HG03469 (cell line): Measurements from ENCODE around the gene ARSK.
"Not testable (repeated sequence)": the region's sequence is repeated elsewhere in the genome, so short reads cannot be mapped to it uniquely, and the experiment has no call there.

Source experiments
- ATAC-seq: cut with Tn5 transposase; IDR thresholded peaks from one replicate; pipeline ENCODE4 v1.9.1; 2021; ENCODE audit warnings: mild to moderate bottlenecking, moderate library complexity, moderate number of reproducible peaks; ENCODE audit not compliant: unreplicated experiment

The ARSK gene

DNA sequence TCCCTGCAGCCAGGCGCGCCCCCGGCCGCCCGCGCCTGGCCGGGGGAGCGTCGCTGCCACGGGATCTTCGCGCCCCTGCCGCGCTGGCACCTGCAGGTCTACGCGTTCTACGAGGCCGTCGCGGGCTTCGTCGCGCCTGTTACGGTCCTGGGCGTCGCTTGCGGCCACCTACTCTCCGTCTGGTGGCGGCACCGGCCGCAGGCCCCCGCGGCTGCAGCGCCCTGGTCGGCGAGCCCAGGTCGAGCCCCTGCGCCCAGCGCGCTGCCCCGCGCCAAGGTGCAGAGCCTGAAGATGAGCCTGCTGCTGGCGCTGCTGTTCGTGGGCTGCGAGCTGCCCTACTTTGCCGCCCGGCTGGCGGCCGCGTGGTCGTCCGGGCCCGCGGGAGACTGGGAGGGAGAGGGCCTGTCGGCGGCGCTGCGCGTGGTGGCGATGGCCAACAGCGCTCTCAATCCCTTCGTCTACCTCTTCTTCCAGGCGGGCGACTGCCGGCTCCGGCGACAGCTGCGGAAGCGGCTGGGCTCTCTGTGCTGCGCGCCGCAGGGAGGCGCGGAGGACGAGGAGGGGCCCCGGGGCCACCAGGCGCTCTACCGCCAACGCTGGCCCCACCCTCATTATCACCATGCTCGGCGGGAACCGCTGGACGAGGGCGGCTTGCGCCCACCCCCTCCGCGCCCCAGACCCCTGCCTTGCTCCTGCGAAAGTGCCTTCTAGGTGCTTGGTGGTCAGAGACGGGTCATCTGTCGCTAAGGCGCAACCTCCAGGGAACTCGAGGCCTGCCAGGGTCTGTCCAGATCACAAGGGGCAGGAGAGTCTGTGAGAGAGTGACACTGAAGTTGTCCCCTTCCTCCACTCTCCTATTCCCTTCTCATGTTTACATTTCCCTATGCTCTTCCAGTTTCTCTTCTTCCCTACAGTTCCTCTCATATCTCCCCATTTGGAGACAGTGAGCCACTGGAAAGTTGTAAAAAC is 66.3 kb downstream of the ARSK start:
- peak; percentile 26 for ATAC-seq

- no peak for ATAC-seq
Measured at GRCh38 chr5:95621839-95622629, 67.1 kb downstream of the ARSK start.

DNA sequence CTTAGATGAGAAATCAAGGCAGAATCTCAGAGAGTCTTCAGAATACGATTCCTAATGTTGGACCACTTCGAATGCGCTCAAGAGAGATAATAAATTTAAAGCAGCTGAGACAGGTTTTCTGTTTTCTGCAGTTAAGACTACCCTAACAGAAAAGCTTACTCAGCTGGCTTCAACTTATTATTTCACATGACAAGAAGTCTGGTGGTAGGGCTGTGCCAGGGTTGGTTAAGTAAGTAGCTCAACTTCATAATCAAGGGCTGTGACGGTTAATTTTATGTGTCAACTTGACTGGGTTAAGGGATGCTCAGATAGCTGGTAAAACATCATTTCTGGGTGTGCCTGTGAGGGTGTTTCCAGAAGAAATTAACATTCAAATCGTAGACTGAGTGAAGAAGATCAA is 68.8 kb downstream of the ARSK start:
- no peak for ATAC-seq

- no peak for ATAC-seq
Measured at GRCh38 chr5:95624368-95624767, 69.5 kb downstream of the ARSK start.

- ATAC-seq: no peak
Measured at GRCh38 chr5:95626701-95627100, 71.8 kb downstream of the ARSK start.

DNA sequence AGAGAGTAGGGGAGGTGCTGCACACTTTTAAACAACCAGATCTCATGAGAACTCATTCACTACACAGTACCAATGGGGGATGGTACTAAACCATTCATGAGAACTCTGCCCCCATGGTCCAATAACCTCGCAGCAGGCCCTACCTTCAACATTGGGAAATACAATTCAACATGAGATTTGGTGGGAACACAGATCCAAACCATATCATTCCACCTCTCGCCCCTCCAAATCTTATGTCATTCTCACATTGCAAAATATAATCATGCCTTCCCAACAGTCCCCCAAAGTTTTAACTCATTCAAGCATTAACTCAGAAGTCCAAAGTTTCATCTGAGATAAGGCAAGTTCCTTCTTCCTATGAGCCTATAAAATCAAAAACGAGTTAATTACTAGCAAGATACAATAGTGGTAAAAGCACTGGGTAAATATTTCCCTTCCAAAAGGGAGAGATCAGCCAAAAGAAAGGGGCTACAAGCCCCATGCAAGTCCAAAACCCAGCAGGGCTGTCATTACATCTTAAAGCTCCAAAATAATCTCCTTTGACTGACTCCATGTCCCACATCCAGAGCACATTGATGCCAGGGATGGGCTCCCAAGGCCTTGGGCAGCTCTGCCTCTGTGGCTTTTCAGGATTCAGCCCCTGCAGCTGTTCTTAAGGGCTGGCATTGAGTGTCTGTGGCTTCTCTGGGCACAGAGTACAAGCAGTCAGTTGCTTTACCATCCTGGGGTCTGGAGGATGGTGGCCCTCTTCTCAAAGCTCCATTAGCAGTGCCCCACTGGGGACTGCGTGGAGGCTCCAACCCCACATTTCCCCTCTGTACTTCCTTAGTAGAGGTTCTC is 73.3 kb downstream of the ARSK start:
- no peak for ATAC-seq

DNA sequence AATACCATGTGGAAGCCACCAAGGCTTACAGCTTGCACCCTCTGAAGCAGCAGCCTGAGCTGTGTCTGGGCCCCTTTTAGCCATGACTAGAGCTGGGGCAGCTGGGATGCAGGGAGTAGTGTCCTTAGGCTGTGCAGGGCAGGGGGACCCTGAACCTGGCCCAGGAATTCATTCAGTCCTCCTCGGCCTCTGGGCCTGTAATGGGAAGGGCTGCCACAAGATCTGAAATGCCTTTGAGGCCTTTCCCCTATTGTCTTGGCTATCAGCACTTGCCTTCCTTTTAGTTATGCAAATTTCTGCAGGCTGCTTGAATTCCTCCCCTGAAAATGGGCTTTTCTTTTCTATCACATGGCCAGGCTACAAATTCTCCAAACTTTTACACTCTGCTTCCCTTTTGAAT is 74.0 kb downstream of the ARSK start:
- no peak for ATAC-seq

DNA sequence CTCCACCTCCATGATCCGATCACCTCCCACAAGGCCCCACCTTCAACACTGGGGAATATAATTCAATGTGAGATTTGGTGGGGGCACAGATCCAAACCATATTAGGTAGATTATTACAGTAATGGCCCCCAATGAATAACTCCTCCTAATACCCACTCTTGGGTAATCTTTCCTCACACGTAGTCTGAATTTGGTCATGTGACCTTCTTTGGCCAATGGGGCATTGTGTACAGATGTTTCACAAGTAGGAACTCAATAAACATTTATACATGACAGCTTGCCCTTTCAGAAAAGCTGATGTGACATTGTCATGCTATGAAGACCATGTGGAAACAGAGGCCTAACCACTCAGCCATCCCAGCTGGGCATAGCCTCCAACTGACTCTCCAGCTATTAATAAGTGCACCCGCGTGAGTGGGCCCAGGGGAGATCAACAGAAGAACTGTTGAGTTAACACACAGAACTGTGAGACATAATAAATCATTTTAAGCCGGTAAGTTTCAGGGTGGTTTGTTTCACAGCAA is 75.6 kb downstream of the ARSK start:
- no peak for ATAC-seq

GRCh38 chr5:95631255-95631958 is 76.5 kb downstream of the ARSK start:
- no peak for ATAC-seq

GRCh38 chr5:95631991-95632675 is 77.2 kb downstream of the ARSK start:
- peak; percentile 88 for ATAC-seq

GRCh38 chr5:95632942-95633341 is 78.0 kb downstream of the ARSK start:
- not testable (repeated sequence) for ATAC-seq

DNA sequence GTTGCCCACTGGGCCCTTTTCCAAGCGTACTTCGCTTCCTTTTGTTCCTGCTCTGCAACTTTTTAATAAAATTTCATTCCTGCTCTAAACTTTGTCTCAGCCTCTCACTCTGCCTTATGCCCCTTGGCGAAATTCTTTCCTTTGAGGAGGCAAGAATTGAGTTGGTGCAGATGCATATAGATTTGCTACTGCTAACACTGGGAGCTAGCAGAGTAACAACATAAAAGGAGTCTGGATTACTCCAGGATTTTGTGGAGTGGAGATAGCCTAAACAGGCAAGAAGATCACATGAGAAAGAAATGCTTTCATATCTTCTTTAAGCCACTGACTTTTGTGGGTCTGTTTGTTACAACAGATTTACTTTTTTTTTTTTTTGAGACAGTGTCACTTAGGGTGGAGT is 78.8 kb downstream of the ARSK start:
- no peak for ATAC-seq

DNA sequence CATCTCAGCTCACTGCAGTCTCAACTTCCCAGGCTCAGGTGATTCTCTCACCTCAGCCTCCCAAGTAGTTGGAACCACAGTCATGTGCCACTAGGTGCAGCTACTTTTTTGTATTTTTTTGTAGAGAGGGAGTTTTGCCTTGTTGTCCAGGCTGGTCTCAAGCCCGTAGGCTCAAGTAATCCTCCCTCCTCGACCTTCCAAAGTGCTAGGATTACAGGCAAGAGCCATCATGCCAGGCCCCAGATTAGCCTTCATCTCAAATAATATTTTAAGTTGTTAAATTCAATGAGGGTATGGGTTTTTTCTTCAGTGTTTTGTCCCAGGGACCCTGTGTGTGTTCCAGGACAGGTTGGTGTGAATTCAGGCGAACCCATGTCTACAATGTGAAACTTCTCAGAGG is 79.2 kb downstream of the ARSK start:
- ATAC-seq: no peak

DNA sequence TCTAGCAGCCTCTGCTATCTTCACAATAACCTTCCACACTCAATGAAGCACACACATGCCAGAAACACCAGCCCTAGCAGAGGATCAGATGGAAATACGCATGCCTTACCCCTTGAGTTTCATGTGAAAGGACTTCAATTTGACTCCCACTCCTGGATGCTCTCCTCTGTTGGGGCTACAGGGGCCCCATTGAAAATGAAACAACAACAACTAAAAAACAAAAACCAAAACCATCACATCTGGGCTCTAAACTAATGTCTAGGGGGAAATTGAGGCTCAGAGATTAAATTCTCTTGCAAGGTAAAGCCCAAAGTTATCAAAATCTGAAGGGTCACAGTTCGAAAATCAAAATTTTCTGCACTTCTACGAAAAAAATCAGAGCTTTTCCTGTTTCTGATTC is 83.7 kb downstream of the ARSK start:
- ATAC-seq: no peak

DNA sequence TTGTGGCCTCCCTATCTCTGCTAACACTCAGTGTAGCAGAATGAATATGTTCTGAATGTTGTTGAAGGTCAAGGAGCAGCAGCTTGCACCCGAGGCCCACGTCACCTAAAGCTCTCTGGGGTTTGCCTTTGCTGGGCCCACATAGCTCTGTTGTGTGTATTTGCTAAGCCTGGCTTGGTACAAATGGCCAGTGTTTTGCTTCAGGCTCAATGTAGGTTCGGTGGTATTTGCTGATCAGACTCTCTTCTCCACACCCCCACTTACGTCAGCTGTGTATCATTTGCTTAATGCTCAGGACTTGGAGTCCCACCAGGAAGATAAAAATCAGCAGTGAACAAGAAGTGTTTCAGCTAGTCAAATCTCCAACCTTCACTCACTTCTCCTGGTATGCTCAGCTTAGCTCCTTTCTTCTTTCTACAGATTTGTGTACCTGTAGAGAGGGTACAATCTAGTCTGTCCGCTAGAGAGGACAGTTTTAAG is 86.9 kb downstream of the ARSK start:
- ATAC-seq: no peak

GRCh38 chr5:95643152-95643551 is 88.3 kb downstream of the ARSK start:
- no peak for ATAC-seq

- ATAC-seq: no peak
Measured at GRCh38 chr5:95644351-95645042, 89.6 kb downstream of the ARSK start.

- not testable (repeated sequence) for ATAC-seq
Measured at GRCh38 chr5:95646226-95646568, 91.3 kb downstream of the ARSK start.
